H1 (cell line): ENCODE results near the gene ZBP1. TPM values are rescaled to one million over a fixed set of nuclear protein-coding genes. Genes with fewer than 3 reads are reported as not detected.

Experiments used
- CTBP2 ChIP-seq: IDR thresholded peaks from 2 replicates; pipeline ENCODE4 v1.7.0; 2011; ENCODE audit warnings: borderline replicate concordance, mild to moderate bottlenecking, moderate library complexity, mixed read lengths, low read length; ENCODE audit not compliant: insufficient read depth, insufficient read length
- KDM1A ChIP-seq: fragments of 200-600, 300-600 bp; sonication (generic); IDR thresholded peaks from 2 replicates; pipeline ENCODE4 v1.7.1; 2016; ENCODE audit warnings: mild to moderate bottlenecking, low read length, borderline replicate concordance
- NRF1 ChIP-seq: IDR thresholded peaks from 2 replicates; pipeline ENCODE4 v1.6.1; 2011; ENCODE audit warnings: mild to moderate bottlenecking, low read depth, low read length, improper control_type of control experiment
- POLR2A ChIP-seq, 2 experiments: IDR thresholded peaks; 1 replicate in 1 of 2; 2 replicates in 1 of 2; pipeline ENCODE4 v1.6.1; 2011; ENCODE audit warnings: low read depth in 2 of 2, low read length in 2 of 2, mild to moderate bottlenecking in 2 of 2; ENCODE audit errors: control extremely low read depth in 1 of 2
- RBBP5 ChIP-seq: IDR thresholded peaks from 2 replicates; pipeline ENCODE4 v1.7.1; 2012; ENCODE audit warnings: low read depth, mild to moderate bottlenecking, inconsistent platforms, low read length, moderate library complexity, borderline replicate concordance
- RXRA ChIP-seq: IDR thresholded peaks from 2 replicates; pipeline ENCODE4 v1.6.1; 2011; ENCODE audit warnings: low read depth, mild to moderate bottlenecking, low read length, moderate library complexity; ENCODE audit not compliant: insufficient read depth
- SUZ12 ChIP-seq: fragments of 200-600 bp; sonication (generic); IDR thresholded peaks from 2 replicates; pipeline ENCODE4 v1.6.1; 2012; ENCODE audit warnings: mild to moderate bottlenecking, inconsistent platforms, low read length, moderate library complexity, mixed read lengths
- polyA plus RNA-seq, 7 experiments: library from polyadenylated mRNA; depleted of rRNA in 3 of 7; stranded (reverse) in 5 of 7; unstranded in 2 of 7; fragments of >200 nt in 5 of 7; fragments of 200-250 nt in 2 of 7; gene quantifications; 1 replicate in 5 of 7; 2 replicates in 1 of 7; 4 replicates in 1 of 7; pipeline versions ENCODE4 v1.2.1 to v1.2.3, GENCODE V29; 2011 to 2013; ENCODE audit warnings: missing spikeins in 2 of 7, mixed read lengths in 2 of 7
- total RNA-seq: library from RNA; stranded (reverse); fragmentation: NEBNext Ultra II Directional; extraction: Animal tissue kit (Norgen Biotek cat#: 25700); gene quantifications from 2 replicates; pipeline ENCODE4 v1.2.1, GENCODE V29; 2021
- TF ChIP-seq, protein P1 (sequence below), 3 experiments: IDR thresholded peaks; 1 replicate in 2 of 3; 2 replicates in 1 of 3; pipeline versions ENCODE4 v1.5.1 to v1.6.1; 2011; ENCODE audit warnings: low read length in 3 of 3, mild to moderate bottlenecking in 3 of 3, inconsistent platforms in 2 of 3, low read depth in 1 of 3, moderate library complexity in 1 of 3; ENCODE audit not compliant: insufficient read depth in 1 of 3; ENCODE audit errors: control extremely low read depth in 1 of 3
- TF ChIP-seq, protein P2 (sequence below): IDR thresholded peaks from 2 replicates; pipeline ENCODE4 v1.6.1; 2011; ENCODE audit warnings: low read length, improper control_type of control experiment

The ZBP1 gene
- total and polyA plus RNA-seq, 2 of the 8 experiments (the other 6 are each of a cell fraction or from before 2014, with no cell fraction given): not detected

DNA sequence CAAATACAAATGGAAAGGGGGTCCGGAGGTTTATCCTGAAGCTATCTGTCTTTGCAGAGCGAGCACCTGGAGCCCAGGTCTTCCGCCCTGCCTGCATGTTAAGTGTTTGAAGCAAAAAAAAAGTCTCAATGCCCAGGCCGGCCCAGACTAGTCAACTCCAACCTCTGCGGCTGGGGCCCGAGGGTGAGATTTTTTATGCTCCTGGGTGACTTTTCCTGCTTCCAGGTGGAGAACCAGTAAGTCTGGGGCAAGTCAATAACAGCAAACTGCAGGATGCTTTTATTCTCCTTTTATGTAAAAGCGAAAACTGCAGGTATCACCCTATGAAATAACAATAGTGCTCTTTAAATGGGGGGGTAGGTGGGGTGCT lies 2.0 kb upstream of the ZBP1 start (continued):
- TF ChIP-seq, protein P1, sequence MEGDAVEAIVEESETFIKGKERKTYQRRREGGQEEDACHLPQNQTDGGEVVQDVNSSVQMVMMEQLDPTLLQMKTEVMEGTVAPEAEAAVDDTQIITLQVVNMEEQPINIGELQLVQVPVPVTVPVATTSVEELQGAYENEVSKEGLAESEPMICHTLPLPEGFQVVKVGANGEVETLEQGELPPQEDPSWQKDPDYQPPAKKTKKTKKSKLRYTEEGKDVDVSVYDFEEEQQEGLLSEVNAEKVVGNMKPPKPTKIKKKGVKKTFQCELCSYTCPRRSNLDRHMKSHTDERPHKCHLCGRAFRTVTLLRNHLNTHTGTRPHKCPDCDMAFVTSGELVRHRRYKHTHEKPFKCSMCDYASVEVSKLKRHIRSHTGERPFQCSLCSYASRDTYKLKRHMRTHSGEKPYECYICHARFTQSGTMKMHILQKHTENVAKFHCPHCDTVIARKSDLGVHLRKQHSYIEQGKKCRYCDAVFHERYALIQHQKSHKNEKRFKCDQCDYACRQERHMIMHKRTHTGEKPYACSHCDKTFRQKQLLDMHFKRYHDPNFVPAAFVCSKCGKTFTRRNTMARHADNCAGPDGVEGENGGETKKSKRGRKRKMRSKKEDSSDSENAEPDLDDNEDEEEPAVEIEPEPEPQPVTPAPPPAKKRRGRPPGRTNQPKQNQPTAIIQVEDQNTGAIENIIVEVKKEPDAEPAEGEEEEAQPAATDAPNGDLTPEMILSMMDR (IDR thresholded peaks at IDR 0.05; ENCODE audit: control extremely low read depth in 1 of 3, insufficient read depth in 1 of 3, low read depth in 1 of 3, low read length in 3 of 3): no peak
- TF ChIP-seq RXRA (no peak), RBBP5 (no peak), NRF1 (no peak), CTBP2 (no peak), SUZ12 (no peak), POLR2A (IDR thresholded peaks at IDR 0.05; ENCODE audit: control extremely low read depth in 1 of 2, low read depth in 2 of 2, low read length in 2 of 2) (no peak), KDM1A (no peak)
- TF ChIP-seq, protein P2, sequence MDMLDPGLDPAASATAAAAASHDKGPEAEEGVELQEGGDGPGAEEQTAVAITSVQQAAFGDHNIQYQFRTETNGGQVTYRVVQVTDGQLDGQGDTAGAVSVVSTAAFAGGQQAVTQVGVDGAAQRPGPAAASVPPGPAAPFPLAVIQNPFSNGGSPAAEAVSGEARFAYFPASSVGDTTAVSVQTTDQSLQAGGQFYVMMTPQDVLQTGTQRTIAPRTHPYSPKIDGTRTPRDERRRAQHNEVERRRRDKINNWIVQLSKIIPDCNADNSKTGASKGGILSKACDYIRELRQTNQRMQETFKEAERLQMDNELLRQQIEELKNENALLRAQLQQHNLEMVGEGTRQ: no peak
